H9 (cell line): Measurements from ENCODE around the gene ITGA8. TPM values are rescaled to one million over a fixed set of nuclear protein-coding genes. Genes with fewer than 3 reads are reported as not detected.

Experiments
- DNase-seq: peaks from one replicate; pipeline ENCODE4 v3.0.0-alpha.2; 2017
- H2AFZ ChIP-seq: one replicate; pipeline ENCODE4 v1.6.1; 2013; ENCODE audit warnings: mild to moderate bottlenecking, low read length, control low read depth, moderate library complexity
- H2AK5ac ChIP-seq: 2 replicates; pipeline ENCODE4 v1.6.1; 2013; ENCODE audit warnings: low read length, control low read depth, mixed read lengths; ENCODE audit not compliant: insufficient read length
- H2BK120ac ChIP-seq: one replicate; pipeline ENCODE4 v1.6.1; 2013; ENCODE audit warnings: low read depth, mild to moderate bottlenecking, low read length, control low read depth, inconsistent platforms; ENCODE audit not compliant: poor library complexity, severe bottlenecking
- H2BK12ac ChIP-seq: 2 replicates; pipeline ENCODE4 v1.6.1; 2013; ENCODE audit warnings: low read length, control low read depth, mixed read lengths, low read depth; ENCODE audit not compliant: insufficient read length
- H2BK15ac ChIP-seq: 2 replicates; pipeline ENCODE4 v1.6.1; 2013; ENCODE audit warnings: low read depth, low read length, control low read depth
- H2BK20ac ChIP-seq: one replicate; pipeline ENCODE4 v1.6.1; 2013; ENCODE audit warnings: low read depth, mild to moderate bottlenecking, low read length, control low read depth, inconsistent platforms; ENCODE audit not compliant: poor library complexity, severe bottlenecking
- H2BK5ac ChIP-seq: 2 replicates; pipeline ENCODE4 v1.6.1; 2013; ENCODE audit warnings: low read length, control low read depth, mixed read lengths; ENCODE audit not compliant: insufficient read length
- H3K14ac ChIP-seq: 2 replicates; pipeline ENCODE4 v1.6.1; 2013; ENCODE audit warnings: low read length, control low read depth; ENCODE audit not compliant: insufficient read depth
- H3K18ac ChIP-seq: 2 replicates; pipeline ENCODE4 v1.6.1; 2013; ENCODE audit warnings: low read depth, mild to moderate bottlenecking, mixed read lengths, low read length, control low read depth; ENCODE audit not compliant: insufficient read length
- H3K23ac ChIP-seq: 2 replicates; pipeline ENCODE4 v1.6.1; 2013; ENCODE audit warnings: low read length, control low read depth, mixed read lengths, low read depth; ENCODE audit not compliant: insufficient read length
- H3K23me2 ChIP-seq: 2 replicates; pipeline ENCODE4 v1.6.1; 2013; ENCODE audit warnings: low read depth, mild to moderate bottlenecking, mixed read lengths, low read length, control low read depth; ENCODE audit not compliant: insufficient read length, poor library complexity, severe bottlenecking
- H3K27ac ChIP-seq: 2 replicates; pipeline ENCODE4 v1.5.1; 2013; ENCODE audit warnings: low read length, control low read depth, mixed read lengths, low read depth; ENCODE audit not compliant: insufficient read length
- H3K27me3 ChIP-seq: 2 replicates; pipeline ENCODE4 v1.6.1; 2013; ENCODE audit warnings: low read length, control low read depth, inconsistent platforms; ENCODE audit not compliant: insufficient read depth
- H3K4ac ChIP-seq: 2 replicates; pipeline ENCODE4 v1.6.1; 2013; ENCODE audit warnings: low read depth, mild to moderate bottlenecking, control low read depth, inconsistent platforms, low read length, moderate library complexity
- H3K4me1 ChIP-seq: 2 replicates; pipeline ENCODE4 v1.6.1; 2013; ENCODE audit warnings: low read length, control low read depth, inconsistent platforms; ENCODE audit not compliant: insufficient read depth
- H3K4me2 ChIP-seq: 2 replicates; pipeline ENCODE4 v1.6.1; 2013; ENCODE audit warnings: low read length, control low read depth, mixed read lengths; ENCODE audit not compliant: insufficient read length, insufficient read depth
- H3K56ac ChIP-seq: 2 replicates; pipeline ENCODE4 v1.6.1; 2013; ENCODE audit warnings: low read depth, mild to moderate bottlenecking, mixed read lengths, low read length, control low read depth; ENCODE audit not compliant: insufficient read length
- H3K79me1 ChIP-seq: 2 replicates; pipeline ENCODE4 v1.6.1; 2013; ENCODE audit warnings: low read depth, mild to moderate bottlenecking, moderate library complexity, low read length, control low read depth, inconsistent platforms; ENCODE audit not compliant: insufficient read depth, poor library complexity, severe bottlenecking
- H3K79me2 ChIP-seq: 2 replicates; pipeline ENCODE4 v1.6.1; 2013; ENCODE audit warnings: low read length, control low read depth, inconsistent platforms; ENCODE audit not compliant: insufficient read depth
- H3K9ac ChIP-seq: 2 replicates; pipeline ENCODE4 v1.6.1; 2013; ENCODE audit warnings: low read length, control low read depth, mixed read lengths; ENCODE audit not compliant: insufficient read length; ENCODE audit errors: extremely low read depth
- H3K9me3 ChIP-seq: one replicate; pipeline ENCODE4 v1.6.1; 2013; ENCODE audit warnings: low read depth, low read length, inconsistent platforms; ENCODE audit not compliant: control insufficient read depth
- H3T11ph ChIP-seq: one replicate; pipeline ENCODE4 v1.6.1; 2013; ENCODE audit warnings: mild to moderate bottlenecking, low read length, control low read depth, inconsistent platforms
- H4K20me1 ChIP-seq: one replicate; pipeline ENCODE4 v1.6.1; 2013; ENCODE audit not compliant: control insufficient read depth, insufficient read length, insufficient read depth
- H4K5ac ChIP-seq: 2 replicates; pipeline ENCODE4 v1.6.1; 2013; ENCODE audit warnings: low read depth, mild to moderate bottlenecking, mixed read lengths, low read length, control low read depth; ENCODE audit not compliant: insufficient read length
- H4K8ac ChIP-seq: replicated peaks from 2 replicates; pipeline ENCODE4 v1.6.1; 2013; ENCODE audit warnings: low read length, control low read depth, mixed read lengths, low read depth; ENCODE audit not compliant: insufficient read length
- H4K91ac ChIP-seq: 2 replicates; pipeline ENCODE4 v1.6.1; 2013; ENCODE audit warnings: low read depth, mild to moderate bottlenecking, moderate library complexity, mixed read lengths, low read length, control low read depth; ENCODE audit not compliant: insufficient read length
- H3K27ac Mint-ChIP-seq, 3 experiments: 2 replicates in 2 of 3; 3 replicates in 1 of 3; pipeline ENCODE4 v1.8.0; 2020 to 2021; ENCODE audit warnings: mixed read lengths in 3 of 3, mild to moderate bottlenecking in 1 of 3, moderate library complexity in 1 of 3
- H3K27me3 Mint-ChIP-seq: 2 replicates; pipeline ENCODE4 v1.8.0; 2021; ENCODE audit warnings: low read depth, mild to moderate bottlenecking, moderate library complexity, mixed read lengths
- H3K36me3 Mint-ChIP-seq, 3 experiments: 2 replicates in 2 of 3; 3 replicates in 1 of 3; pipeline ENCODE4 v1.8.0; 2020 to 2021; ENCODE audit warnings: low read depth in 3 of 3, mixed read lengths in 3 of 3; ENCODE audit not compliant: insufficient read depth in 1 of 3
- H3K4me1 Mint-ChIP-seq, 2 experiments: 2 replicates each; pipeline ENCODE4 v1.8.0; 2020; ENCODE audit warnings: mixed read lengths in 2 of 2
- H3K4me3 Mint-ChIP-seq, 2 experiments: 2 replicates in 1 of 2; 3 replicates in 1 of 2; pipeline ENCODE4 v1.8.0; 2020 to 2021; ENCODE audit warnings: mild to moderate bottlenecking in 2 of 2, mixed read lengths in 2 of 2, moderate library complexity in 1 of 2
- H3K9me3 Mint-ChIP-seq, 2 experiments: 2 replicates in 1 of 2; 3 replicates in 1 of 2; pipeline ENCODE4 v1.8.0; 2020; ENCODE audit warnings: mild to moderate bottlenecking in 2 of 2, mixed read lengths in 2 of 2, moderate library complexity in 1 of 2
- WGBS: extraction: QIAGEN DNeasy Blood & Tissue Kit; methylation state at CpG from one replicate; pipeline ENCODE4 v1.1.7; 2013; ENCODE audit warnings: missing lambda C conversion rate, low lambda C conversion rate, mixed read lengths; ENCODE audit not compliant: insufficient read length; ENCODE audit errors: extremely low coverage; 5-methylcytosine and 5-hydroxymethylcytosine counted together
- total RNA-seq: library from RNA; stranded (reverse); gene quantifications from 2 replicates; pipeline ENCODE4 v1.2.1, GENCODE V29; 2021
- TF ChIP-seq, protein P1 (sequence below): fragments of 200-600 bp; sonication (generic); conservative IDR thresholded peaks from 3 replicates; pipeline ENCODE4 v1.8.0; 2021; ENCODE audit warnings: antibody characterized with exemption, mild to moderate bottlenecking

The ITGA8 gene
- total RNA-seq, 1 experiment from 2014 or later: not detected

DNA sequence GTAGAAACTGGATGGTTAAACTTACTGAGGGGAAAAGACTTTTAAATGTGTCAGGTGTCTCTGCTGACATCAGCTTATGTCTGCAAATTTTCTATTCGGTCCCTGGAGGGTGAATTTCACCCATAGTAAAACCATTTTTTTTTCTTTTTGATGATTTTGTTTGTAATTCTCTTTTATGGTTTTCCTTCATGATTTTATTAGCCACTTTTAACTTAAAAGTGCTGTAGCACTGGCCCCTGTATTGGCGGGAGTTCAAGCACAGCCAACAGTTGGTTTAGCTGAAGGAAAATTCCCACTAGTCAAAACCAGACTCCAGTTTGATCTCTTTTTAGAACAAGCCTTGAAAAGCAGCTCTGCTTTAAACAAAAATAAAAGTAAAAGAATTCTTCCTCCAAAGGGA lies 5.0 kb upstream of the ITGA8 start:
- Histone ChIP-seq H3K27me3 (no peaks in the 10 kb centered on the region; the same call in 1 of the 2 replicates), H4K5ac (no peak overlapping the region), H3K4me2 (no peak overlapping the region), H3K79me1 (no peaks in the 10 kb centered on the region), H2BK20ac (no peak overlapping the region), H4K20me1 (no peaks in the 10 kb centered on the region), H3K27ac (no peak overlapping the region), H3K9ac (no peak overlapping the region), H4K8ac (no peak overlapping the region), H3K9me3 (no peaks in the 10 kb centered on the region), H3K56ac (no peak overlapping the region), H2AK5ac (no peak overlapping the region), H3K4me1 (no peaks in the 10 kb centered on the region), H3K23ac (no peak overlapping the region), H3K14ac (no peak overlapping the region), H3K18ac (no peak overlapping the region), H3K79me2 (no peaks in the 10 kb centered on the region), H3K23me2 (no peaks in the 10 kb centered on the region), H2BK120ac (no peak overlapping the region), H2AFZ (no peak overlapping the region), H2BK12ac (no peak overlapping the region), H3T11ph (no peak overlapping the region), H2BK15ac (no peak overlapping the region), H2BK5ac (no peak overlapping the region), H3K4ac (no peak overlapping the region), H4K91ac (no peak overlapping the region)
- no peak overlapping the region for H3K4me3 Mint-ChIP-seq
- peaks cover 34% of the 10 kb centered on the region for H3K27me3 Mint-ChIP-seq
- no CpG with 5 or more reads among the region's 2 CpGs for WGBS
- TF ChIP-seq, protein P1, sequence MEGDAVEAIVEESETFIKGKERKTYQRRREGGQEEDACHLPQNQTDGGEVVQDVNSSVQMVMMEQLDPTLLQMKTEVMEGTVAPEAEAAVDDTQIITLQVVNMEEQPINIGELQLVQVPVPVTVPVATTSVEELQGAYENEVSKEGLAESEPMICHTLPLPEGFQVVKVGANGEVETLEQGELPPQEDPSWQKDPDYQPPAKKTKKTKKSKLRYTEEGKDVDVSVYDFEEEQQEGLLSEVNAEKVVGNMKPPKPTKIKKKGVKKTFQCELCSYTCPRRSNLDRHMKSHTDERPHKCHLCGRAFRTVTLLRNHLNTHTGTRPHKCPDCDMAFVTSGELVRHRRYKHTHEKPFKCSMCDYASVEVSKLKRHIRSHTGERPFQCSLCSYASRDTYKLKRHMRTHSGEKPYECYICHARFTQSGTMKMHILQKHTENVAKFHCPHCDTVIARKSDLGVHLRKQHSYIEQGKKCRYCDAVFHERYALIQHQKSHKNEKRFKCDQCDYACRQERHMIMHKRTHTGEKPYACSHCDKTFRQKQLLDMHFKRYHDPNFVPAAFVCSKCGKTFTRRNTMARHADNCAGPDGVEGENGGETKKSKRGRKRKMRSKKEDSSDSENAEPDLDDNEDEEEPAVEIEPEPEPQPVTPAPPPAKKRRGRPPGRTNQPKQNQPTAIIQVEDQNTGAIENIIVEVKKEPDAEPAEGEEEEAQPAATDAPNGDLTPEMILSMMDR: no peak
- DNase-seq: no peak
- no peaks in the 10 kb centered on the region for H3K9me3 Mint-ChIP-seq
- H3K4me1 Mint-ChIP-seq: peaks cover 3 to 8% of the 10 kb centered on the region in 2 experiments; a peak in 1 of 4 replicates
- H3K27ac Mint-ChIP-seq: no peak overlapping the region
- no peaks in the 10 kb centered on the region for H3K36me3 Mint-ChIP-seq
